GM18505 (cell line): ENCODE data around the gene COL11A2.

ENCODE experiments used
- ATAC-seq: cut with Tn5 transposase; IDR thresholded peaks from one replicate; pipeline ENCODE4 v1.9.1; 2021; ENCODE audit not compliant: unreplicated experiment
- POLR2A ChIP-seq: IDR thresholded peaks from 4 replicates; pipeline ENCODE4 v1.6.1; 2011; ENCODE audit warnings: borderline replicate concordance; ENCODE audit not compliant: insufficient read depth, insufficient read length; ENCODE audit errors: extremely low read depth

The COL11A2 gene

DNA sequence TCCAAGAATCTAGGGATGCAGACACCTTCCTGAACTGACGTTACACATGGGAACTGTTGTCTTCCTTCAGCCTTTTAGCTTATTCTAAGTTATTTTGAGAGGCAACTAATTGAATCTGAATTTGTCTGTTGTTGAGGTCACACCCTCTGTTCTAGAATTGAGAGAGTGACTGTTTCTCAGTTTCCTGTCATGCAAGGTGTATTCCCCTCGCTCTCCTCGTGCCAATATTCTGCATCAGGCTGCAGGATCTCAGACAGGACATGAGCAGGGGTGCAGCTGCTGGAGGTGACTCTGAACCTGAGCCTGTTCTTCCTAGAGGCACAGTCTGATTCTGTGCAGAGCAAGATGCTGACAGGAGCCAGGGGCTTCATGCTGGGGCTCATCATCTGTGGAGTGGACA is 63.9 kb downstream of the COL11A2 start:
- no peak for TF ChIP-seq POLR2A
- ATAC-seq: no peak

DNA sequence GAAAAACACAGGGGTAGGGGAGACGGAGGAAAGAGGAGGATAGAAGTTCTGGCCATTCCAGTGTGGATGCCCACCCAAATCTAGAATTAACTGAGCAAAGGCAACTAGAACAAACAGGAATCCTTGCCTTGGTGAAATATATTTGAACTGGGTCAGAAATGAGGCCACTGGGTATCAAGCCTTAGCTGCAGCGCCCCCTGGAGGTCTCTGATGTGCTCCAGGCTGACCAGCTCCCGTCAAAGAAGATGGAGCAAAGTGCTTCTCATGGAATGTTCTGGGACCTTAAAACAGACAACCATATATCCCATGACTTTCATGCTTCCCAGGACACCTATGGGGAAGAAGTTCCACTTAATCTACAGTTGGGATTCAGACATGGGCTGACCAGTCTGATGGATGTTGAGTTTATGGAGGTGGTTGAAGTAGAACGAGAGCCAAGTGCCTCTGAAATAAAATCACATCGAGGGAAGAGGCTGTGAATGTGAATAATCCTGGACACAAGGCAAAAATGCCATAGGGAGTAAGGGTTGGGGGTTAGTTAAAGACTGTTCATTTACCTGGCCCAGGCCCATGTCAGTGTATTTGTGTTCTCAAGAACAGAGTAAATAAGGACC is 66.1 kb downstream of the COL11A2 start:
- no peak for ATAC-seq
- no peak for TF ChIP-seq POLR2A

DNA sequence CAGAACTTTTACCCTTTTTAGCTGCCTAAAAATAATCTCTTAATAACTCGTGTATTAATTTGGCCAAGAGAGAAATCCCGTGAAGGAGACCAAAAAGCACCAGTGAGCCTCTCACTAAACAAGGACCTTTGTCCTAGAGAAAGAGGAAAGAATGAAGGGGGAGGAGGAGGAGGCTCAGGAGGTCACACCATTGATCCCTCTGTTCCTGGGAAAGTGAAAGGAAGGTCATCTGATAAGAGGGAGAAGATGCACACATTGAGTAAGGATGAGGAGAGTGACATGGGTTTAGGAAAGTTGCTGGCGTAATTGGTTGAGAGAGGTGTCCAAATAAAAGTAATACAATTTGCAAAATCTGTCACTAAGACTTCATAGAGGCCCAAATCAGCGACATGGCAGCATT is 67.3 kb downstream of the COL11A2 start:
- no peak for ATAC-seq
- no peak for TF ChIP-seq POLR2A

- no peak for TF ChIP-seq POLR2A
- ATAC-seq: no peak
Measured at GRCh38 chr6:33124525-33124901, 67.8 kb downstream of the COL11A2 start.

- no peak for TF ChIP-seq POLR2A
- no peak for ATAC-seq
Measured at GRCh38 chr6:33123732-33124524, 68.3 kb downstream of the COL11A2 start.

DNA sequence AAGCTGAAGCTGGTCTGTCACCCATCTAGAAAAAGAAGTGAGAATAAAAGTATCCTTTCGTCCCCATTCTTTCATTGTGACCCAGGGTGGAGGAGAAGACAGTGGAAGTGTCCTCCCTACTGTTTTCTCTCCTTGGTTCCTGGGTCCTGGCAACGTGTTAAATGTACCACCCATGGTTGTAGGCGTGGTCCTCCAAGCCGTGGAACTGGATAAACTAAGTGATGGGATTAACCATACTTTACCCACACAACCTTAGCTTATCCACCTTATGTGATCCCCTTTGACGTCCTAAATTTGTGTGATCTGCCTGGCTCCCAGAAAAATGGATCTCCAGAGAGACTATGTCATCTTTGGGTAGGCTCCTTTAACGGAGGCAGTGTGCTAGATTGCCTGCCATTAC is 69.1 kb downstream of the COL11A2 start:
- ATAC-seq: no peak
- no peak for TF ChIP-seq POLR2A

GRCh38 chr6:33120001-33120400 is 72.3 kb downstream of the COL11A2 start:
- TF ChIP-seq POLR2A: no peak
- ATAC-seq: no peak

GRCh38 chr6:33118525-33119123 is 73.6 kb downstream of the COL11A2 start:
- ATAC-seq: no peak
- TF ChIP-seq POLR2A: no peak

DNA sequence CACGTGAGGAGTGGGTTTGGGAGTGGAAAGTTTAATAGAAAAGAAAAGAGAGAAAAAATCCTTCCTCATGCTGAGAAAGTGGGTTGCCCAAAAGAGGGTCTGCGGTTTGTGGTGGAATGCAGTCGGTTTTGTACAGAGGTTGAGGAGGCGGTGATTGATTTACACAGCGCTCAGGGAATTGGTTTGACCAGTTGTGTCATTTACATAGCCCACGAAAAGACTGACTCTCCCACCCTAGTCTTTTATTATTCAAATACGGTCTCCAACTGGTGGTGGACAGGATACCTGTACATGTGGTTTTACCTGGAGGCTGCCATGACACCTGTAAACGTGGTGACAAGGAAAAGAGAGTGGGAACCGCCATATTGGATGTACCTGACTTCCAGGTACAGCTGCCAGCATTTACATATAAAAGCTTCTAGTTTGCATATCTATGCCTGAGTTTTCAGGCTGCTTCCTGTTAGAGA is 74.4 kb downstream of the COL11A2 start:
- ATAC-seq: no peak

GRCh38 chr6:33116841-33117711 is 75.2 kb downstream of the COL11A2 start:
- TF ChIP-seq POLR2A: no peak
- ATAC-seq: no peak

More for the DNA sequence above, 74.4 kb downstream of the COL11A2 start:
- TF ChIP-seq POLR2A: no peak

- no peak for TF ChIP-seq POLR2A
- ATAC-seq: no peak
Measured at GRCh38 chr6:33116417-33116816, 75.8 kb downstream of the COL11A2 start.

- no peak for ATAC-seq
- TF ChIP-seq POLR2A: no peak
Measured at GRCh38 chr6:33114406-33114805, 77.9 kb downstream of the COL11A2 start.

DNA sequence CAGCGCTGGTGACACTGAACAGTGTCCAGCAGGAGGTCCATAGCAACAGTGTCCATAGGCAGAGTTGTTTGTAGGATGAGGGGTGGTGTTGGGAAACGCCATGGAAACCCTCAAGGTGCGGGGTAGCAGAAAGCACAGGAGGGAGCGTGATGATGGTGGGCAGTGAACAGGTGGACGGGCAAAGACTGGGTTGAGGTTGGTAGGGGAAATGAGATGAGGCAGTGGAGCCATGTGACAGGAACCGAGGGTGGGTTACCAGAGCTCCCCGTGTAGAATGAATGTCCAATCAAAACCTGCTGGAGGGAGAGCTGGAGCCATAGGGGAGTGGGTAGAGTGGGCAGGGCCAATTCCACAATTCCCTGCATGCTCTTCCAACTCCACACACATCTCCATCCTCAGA is 78.5 kb downstream of the COL11A2 start:
- peak; percentile 47 for TF ChIP-seq POLR2A
- ATAC-seq: no peak
